ENCODE data around the gene SLC25A2.
"Not testable (repeated sequence)": the region's sequence is repeated elsewhere in the genome, so short reads cannot be mapped to it uniquely, and the experiment has no call there.

Gene SLC25A2

GRCh38 chr5:141303756-141304155, at the start of gene SLC25A2:
Gene SLC25A2 (minus strand): TSS chr5:141304049. CDS start chr5:141303865, 184 bp downstream.
- no peak for DNase-seq

- DNase-seq = no peak
Observed at GRCh38 chr5:141351591-141351990, 47.7 kb upstream of the SLC25A2 start.

- no peak for DNase-seq
Observed at GRCh38 chr5:141349917-141350619, 46.2 kb upstream of the SLC25A2 start, which contains the start of gene PCDHGB1. Gene PCDHGB1 (plus strand): TSS chr5:141350099. CDS start chr5:141350261, 162 bp downstream.

- DNase-seq = not testable (repeated sequence)
Observed at GRCh38 chr5:141346017-141346416, 42.2 kb upstream of the SLC25A2 start.

- DNase-seq = no peak
Observed at GRCh38 chr5:141345327-141345726, 41.5 kb upstream of the SLC25A2 start.

- no peak for DNase-seq
Observed at GRCh38 chr5:141343953-141344463, 40.2 kb upstream of the SLC25A2 start.

- DNase-seq = no peak
Observed at GRCh38 chr5:141343242-141343952, 39.5 kb upstream of the SLC25A2 start, which contains the start of gene PCDHGA3. Gene PCDHGA3 (plus strand): TSS chr5:141343829. CDS start chr5:141344034, 205 bp downstream.

GRCh38 chr5:141342773-141343172, 38.9 kb upstream of the SLC25A2 start:
- no peak for DNase-seq

GRCh38 chr5:141340781-141341354, 37.0 kb upstream of the SLC25A2 start:
- DNase-seq = not testable (repeated sequence)

GRCh38 chr5:141338538-141339306, 34.9 kb upstream of the SLC25A2 start, which contains the start of gene PCDHGA2:
Gene PCDHGA2 (plus strand): TSS chr5:141338760.
- DNase-seq = no peak

GRCh38 chr5:141332571-141332970, 28.7 kb upstream of the SLC25A2 start:
- DNase-seq = not testable (repeated sequence)

GRCh38 chr5:141330299-141331080, 26.6 kb upstream of the SLC25A2 start, which contains the start of gene PCDHGA1:
Gene PCDHGA1 (plus strand): TSS chr5:141330514.
- no peak for DNase-seq

- no peak for DNase-seq
Observed at GRCh38 chr5:141328231-141328630, 24.4 kb upstream of the SLC25A2 start.

- DNase-seq = no peak
Observed at GRCh38 chr5:141326088-141326854, 22.4 kb upstream of the SLC25A2 start.

- no peak for DNase-seq
Observed at GRCh38 chr5:141322261-141322660, 18.4 kb upstream of the SLC25A2 start.

- DNase-seq = peak; percentile 83
Observed at GRCh38 chr5:141320225-141321169, 16.6 kb upstream of the SLC25A2 start, which contains the start of gene TAF7. Gene TAF7 (minus strand): TSS chr5:141320784. CDS start chr5:141320044, 740 bp downstream.

- no peak for DNase-seq
Observed at GRCh38 chr5:141319699-141320098, 15.8 kb upstream of the SLC25A2 start.

- no peak for DNase-seq
Observed at GRCh38 chr5:141319202-141319601, 15.4 kb upstream of the SLC25A2 start.

- not testable (repeated sequence) for DNase-seq
Observed at GRCh38 chr5:141316963-141317362, 13.1 kb upstream of the SLC25A2 start.

Measured in Kasumi-1 (cell line).